Measurements from ENCODE around the gene MBOAT7.

MBOAT7 gene

DNA sequence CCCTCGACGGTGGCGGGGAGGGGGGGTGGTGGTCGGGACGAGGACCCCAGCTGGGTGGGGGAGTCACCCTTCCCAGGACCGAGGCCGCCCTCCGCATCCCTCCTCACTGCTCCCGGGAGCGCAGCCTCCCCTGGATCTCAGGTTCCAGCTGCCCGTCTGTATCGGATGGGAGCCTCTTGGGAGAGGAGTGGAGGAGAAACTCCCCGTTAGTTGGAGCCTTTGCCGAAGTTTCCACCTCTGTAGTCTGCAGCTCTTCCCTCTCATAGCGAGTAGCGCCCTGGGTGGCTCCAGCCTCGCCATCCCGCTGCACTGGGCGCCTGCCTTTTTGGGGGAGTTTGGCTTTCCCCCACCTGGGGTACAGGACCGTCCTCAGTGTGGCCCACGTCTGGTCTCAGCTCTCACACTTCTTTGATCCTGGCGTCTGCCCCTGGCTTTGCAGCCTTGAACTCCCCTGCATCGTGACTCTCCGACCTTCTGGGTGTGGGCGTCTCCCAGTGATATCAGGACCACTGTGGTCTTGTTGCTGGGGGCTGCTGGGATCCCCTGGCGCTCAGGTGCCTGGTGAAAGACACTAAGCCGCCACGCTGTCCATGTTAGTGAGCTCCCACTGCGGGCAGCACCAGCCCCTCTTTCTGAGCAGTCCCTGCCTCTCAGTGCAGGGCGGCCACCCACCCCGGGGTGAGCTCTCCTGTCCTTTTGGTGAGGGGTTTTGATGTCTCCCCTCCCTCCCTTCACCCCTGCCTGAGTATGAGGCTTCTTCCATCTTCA, 50.7 kb downstream of the MBOAT7 start:
- no peak for DNase-seq (ENCODE audit: low read depth)

DNA sequence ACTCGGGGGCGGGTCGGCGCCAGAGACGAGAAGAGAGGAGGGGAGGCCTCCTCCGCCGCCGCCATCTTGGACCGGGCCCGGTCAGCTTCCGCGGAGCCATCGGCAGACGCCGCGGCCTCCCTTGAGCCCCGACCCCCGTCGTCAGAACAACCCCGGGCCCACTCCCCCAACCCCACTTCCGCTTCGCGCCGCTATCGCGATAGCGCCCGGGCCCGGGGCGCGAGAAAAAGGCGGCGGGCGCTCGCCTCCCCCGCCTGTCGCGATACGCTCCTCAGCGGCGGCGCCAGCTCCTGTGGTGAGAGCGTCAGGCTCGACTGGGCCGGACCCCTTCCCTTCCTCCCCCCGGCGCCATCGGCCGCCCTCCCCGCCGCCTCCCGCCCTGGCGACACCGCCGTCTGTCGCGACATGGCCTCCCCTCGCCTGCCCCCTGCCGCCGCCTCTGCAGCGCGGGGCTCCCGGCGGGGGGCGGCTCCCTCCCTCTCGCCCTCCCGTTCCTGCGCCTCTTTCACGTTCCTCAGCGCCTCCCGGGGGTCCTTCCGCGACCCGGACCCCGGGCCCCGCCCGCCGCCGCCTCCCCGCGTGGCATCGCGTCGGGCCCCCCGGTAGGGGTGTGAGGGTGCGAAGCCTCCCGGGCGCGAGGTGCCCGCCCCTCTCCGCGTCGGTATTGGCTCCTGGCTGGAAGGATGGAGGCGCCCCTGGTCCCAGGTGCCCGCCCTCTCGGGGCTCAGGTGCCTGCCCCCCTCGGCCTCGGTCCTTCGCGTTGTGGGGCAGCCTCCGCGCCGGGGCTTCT, 51.5 kb downstream of the MBOAT7 start, which contains the start of gene CNOT3:
Gene CNOT3, plus strand, starts transcription at position 64 of the 790 bp plus-strand sequence. CDS start 5,217 bp downstream, outside the sequence.
- DNase-seq (ENCODE audit: low read depth), result no peak

DNA sequence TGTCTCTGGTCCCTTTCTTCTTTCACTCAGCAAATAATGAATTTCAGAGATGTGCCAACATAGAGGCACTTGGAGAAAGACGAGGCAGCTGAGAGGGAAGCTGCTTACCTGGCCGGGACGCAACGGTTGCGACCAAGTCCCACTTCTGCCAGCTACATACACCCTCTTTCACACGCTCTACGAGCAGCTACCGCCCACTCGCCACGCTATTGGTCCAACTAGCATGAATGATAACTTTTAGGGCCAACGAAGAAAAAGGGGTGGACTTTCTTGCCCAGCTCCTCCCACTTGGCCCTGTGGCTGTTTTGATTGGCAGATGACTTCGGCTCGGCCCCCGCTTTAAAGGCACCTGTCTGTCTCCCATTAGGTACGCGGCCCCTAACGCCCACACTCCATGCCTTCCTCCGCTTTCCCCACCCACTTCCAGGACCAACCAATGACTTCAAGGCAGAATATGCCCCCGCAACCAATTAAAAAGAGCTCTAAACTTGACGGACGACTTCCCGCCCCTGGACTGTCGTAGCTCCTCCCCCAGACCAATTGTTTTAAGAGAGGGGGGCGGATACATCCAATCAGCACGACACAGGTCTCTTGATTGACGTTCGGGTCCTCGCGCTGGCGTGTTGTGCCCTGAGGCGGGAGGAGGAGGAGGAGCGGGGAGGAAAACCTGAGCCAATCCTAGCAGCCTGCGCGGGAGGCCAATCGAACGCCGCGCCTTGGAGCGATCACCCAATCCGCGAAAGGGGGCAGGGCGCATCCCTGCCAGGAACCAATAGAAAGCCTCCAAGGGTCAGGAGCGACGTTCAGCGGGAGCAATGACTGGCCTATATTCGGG, 52.3 kb downstream of the MBOAT7 start:
- peak; percentile 100 for DNase-seq (ENCODE audit: low read depth)

DNA sequence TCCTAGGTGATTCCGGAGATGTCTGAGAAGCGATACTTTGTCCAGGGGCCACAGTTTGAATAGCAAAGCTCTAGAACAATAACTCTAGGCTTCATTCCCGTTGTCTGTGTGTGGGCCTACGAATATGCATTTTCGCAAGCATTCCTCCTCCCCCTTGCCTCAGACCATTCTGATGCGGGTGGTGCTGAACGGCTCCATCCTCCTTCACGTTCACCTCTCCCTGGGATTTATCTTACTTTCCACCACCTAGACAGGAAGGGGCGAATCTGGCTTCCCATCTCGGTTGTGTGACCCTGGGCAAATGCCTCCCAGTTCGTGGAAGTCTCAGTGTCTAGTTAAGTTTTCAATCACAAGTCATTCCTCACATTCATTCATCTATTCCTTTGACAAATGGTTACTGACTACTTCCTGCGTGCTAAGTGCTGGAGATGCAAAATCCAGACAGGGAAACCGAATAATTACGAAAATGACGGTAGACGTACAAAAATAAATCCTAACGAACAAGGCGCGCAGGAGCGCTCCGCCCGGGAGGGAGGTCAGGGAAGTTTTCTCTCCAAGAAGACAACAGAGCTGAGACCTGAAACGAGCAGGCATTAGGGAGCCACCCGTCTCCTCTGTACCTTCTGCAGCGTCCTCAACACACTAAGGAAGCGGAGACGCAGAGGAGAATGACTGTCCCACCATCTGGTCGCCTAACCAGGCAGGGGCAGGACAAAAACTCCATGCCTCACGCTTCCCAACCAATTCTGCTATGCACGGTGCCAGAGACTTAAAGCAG, 53.1 kb downstream of the MBOAT7 start:
- no peak for DNase-seq (ENCODE audit: low read depth)

DNA sequence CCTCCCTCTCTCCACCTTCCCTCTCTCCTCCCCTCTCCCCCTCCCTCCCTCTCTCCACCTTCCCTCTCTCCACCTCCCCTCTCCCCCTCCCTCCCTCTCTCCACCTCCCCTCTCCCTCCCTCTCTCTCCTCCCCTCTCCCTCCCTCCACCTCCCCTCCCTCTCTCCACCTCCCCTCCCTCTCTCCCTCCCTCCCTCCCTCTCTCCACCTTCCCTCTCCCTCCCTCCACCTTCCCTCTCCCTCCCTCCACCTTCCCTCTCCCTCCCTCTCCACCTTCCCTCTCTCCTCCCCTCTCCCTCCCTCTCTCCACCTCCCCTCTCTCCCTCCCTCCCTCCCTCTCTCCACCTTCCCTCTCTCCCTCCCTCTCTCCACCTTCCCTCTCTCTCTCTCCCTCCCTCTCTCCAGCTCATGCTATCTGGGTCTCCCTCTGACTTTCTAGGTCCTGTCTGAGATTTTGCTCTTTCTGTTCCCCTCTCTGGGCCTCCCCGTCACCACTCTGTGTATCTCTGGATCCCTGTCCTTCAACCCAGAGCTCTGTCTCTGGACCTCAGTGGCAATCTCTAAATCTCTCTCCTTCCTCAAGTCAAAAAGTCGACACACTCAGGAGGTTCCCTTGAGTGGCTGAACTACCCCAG, 55.3 kb downstream of the MBOAT7 start:
- DNase-seq (ENCODE audit: low read depth), result no peak

DNA sequence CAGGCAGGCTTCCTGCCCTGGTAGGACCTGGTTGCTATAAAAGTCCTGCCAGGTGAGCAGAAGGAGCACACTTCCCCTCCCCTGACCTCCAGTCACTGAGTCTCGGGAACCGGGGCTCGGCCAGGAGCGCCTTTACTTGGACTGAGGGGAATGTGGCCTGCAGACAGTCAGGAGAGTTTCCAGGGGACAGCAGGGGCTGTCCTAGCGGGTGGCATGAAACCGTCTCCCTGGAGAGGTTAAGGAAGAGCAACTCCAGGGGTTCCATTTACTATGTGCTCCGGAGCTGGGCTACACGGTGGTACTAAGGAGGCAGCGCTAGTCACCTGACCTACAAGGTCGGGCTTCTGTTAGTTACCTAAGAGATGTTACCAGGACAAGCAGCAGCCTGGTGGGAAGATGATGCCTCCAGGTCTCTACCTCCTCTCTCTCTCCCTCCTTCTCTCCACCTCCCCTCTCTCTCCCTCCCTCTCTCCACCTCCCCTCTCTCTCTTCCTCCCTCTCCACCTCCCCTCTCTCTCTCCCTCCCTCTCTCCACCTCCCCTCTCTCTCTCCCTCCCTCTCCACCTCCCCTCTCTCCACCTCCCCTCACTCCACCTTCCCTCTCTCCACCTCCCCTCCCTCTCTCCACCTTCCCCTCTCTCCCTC, 55.9 kb downstream of the MBOAT7 start:
- peak; percentile 96 for DNase-seq (ENCODE audit: low read depth)

DNA sequence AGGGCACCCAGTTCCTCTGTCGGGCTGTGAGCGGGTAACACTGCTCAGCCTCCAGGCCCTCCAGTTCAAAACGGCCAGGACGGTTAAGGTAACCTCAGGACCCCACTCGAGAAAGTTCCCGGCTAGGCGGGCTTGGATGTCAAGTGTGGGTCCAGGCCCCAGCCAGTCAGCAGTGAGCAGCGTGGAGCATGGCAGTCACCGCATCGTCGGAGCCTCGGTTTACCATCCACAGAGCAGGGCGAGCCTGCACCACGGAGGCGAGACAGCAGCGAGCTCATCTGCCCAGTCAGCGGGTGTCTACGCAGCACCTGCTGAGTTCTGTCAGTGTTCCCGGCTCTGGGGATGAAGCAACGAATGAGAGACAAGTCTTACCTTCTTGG, 59.8 kb downstream of the MBOAT7 start:
- no peak for DNase-seq (ENCODE audit: low read depth)

DNA sequence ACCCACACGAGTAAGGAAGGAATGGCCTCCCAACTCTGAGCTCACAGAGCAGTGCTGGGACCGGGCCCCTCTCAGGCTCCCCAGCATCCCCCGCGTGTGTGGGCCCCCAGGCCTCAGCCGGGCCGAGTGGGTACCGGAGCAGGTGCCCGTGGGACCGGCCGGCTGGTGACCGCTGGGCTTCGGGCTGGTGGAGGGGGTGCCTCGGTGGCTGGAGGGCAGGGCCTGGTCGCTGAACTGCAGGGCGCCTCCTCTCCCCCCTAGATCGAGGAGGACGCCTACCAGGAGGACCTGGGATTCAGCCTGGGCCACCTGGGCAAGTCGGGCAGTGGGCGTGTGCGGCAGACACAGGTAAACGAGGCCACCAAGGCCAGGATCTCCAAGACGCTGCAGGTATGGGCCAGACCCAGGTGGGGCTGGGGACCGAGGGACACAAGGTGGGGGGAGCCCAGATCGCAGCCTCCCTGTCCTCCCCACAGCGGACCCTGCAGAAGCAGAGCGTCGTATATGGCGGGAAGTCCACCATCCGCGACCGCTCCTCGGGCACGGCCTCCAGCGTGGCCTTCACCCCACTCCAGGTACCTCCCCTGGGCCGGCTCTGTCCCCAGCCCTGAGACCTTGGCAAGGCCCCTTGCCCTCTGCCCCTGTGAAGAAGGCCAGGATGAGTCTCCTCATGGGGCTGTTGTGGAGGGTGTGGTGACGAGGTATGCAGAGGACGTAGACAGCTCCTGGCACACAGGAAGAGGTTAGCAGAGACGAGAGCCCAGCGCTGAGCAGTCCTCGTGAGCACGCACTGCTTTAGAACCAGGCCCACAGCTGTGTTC, 60.4 kb downstream of the MBOAT7 start:
- no peak for DNase-seq (ENCODE audit: low read depth)

DNA sequence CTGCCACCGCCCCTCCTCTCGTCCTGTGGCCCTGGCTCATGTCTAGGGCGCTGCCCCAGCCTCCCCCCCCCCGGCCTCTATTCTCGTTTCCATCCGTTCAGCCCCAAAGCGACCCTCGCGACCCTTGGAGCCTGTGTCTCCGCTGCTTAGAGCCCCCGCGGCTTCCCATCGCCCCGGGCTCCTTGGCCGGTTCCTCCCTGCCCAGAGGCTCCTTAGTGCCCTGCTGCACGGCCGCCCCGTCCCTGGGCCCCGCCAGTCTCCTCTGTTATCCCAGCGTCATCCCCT, 61.0 kb downstream of the MBOAT7 start:
- no peak for DNase-seq (ENCODE audit: low read depth)

DNA sequence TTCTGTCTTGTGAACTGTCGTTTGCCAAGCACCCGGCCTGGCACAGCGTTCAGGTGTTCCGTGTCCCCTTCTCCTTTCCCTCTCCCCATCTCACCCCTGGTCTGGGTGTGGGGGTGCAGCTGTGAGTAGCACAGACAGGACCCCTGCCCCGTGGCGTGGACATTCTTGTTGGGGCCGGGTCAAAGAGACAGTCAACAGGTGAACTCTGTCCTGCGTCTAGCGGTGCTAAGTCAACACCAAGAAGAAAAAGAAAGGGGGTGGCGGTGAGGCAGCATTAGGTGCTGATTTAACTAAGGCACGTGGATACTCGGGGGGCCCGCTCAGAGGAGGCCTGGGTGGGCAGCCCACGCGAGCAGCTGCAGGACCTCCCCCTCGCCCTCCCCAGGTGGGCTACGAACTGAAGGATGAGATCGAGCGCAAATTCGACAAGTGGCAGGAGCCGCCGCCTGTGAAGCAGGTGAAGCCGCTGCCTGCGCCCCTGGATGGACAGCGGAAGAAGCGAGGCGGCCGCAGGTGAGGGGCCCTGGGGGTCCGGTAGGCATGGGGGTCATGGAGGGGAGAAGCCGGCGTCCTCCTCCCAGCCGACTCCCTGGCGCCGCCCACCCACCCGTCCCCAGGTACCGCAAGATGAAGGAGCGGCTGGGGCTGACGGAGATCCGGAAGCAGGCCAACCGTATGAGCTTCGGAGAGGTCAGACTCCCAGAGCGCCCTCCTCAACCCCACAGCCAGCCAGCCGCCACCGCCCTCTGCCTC, 61.5 kb downstream of the MBOAT7 start:
- DNase-seq (ENCODE audit: low read depth), result no peak

DNA sequence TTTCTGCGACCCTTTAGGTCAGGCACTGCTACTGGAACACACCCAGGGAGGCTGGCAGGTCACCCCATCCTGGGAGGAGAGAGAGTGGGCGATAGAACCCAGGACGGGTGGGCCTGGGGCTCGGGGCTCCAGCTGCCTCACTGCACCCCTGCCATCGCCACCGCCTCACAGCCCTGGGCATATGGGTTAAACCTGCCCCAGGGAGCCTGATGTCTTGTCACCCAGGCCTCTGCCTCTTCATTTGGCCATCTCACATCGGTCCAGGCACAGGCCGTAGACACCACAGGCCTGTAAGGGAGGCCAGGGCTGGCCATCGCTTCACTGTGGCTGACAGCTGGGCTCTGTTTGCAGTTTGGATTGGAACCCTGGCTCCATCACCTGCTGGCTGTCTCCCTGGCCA, 63.7 kb downstream of the MBOAT7 start:
- no peak for DNase-seq (ENCODE audit: low read depth)

DNA sequence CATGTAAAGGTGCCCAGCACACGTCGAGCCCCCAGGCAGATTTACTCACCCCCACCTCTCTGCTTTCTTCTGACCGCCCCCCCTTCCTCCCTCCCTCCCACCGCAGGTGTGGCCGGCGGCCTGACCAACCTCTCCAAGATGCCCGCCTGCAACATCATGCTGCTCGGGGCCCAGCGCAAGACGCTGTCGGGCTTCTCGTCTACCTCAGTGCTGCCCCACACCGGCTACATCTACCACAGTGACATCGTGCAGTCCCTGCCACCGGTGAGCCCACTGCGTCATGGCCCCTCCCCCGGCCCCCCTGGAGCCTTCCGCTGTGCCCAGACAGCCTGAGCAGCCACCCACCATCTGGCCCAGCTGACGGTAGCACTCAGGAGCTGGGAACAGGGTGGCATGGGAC, 65.0 kb downstream of the MBOAT7 start:
- DNase-seq (ENCODE audit: low read depth), result no peak

DNA sequence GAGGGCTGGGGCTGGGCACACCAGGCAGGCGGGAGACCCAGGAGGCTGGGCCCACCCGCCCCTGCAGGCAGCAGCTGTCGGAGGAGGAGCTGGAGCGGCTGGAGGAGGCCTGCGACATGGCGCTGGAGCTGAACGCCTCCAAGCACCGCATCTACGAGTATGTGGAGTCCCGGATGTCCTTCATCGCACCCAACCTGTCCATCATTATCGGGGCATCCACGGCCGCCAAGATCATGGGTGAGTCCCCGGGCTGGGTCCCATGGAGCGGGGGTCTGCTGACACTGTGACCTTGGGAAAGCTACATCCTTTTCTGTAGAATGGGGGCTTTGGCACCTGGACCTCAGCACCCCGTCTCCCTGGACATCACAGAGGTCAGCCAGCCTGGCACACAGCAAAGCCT, 65.7 kb downstream of the MBOAT7 start:
- DNase-seq (ENCODE audit: low read depth), result no peak

Measured in HS-5 (cell line).